ENCODE data around the gene KLRC3. TPM values are rescaled to one million over a fixed set of nuclear protein-coding genes. Genes with fewer than 3 reads are reported as not detected.

Gene KLRC3
- not detected in 2 replicates for total RNA-seq

DNA sequence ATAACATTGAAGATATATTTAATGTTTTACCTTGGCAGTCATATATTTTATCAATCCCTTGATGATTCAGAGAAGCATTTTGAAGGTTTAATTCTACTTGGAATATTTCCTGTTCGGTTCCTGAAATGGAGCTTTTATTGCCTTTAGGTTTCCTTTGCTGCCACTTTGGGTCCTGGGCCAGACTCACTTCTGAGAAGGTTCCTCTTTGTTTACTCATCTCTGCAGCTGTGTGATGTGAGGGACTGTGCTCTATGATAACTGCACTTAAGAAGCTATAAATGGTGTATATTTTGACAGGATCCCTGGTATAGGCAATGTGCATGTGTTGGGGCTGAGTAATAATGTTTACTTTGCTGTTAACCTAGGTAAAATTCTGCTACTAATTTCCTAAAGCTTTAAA lies at the start of gene KLRC3:
KLRC3 (minus strand) TSS at position 262 of the 400 bp plus-strand sequence; CDS start at position 217, 45 bp downstream.

DNA sequence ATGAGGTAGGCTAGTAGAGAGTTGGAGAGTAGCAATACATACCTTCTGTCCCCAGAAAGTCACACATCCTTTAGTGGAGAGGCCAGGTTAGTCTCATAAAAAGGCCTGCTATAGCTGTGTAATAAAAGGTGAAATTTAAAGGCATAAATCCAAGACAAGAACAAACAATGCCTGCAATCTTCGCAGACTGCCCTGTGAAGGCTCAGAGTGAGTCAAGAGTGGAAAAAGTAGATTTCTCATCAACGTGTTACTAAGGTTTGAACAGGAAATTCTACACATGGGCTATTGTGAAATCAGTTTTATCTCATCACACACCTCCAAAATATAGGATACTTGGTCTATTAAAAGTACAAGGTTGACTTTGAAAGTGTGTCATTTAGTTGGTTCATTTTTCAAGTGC lies 32.8 kb upstream of the KLRC3 start, which contains the start of gene KLRC1:
KLRC1 (minus strand) TSS at position 222 of the 400 bp plus-strand sequence. CDS start 2,221 bp downstream, outside the sequence.

DNA sequence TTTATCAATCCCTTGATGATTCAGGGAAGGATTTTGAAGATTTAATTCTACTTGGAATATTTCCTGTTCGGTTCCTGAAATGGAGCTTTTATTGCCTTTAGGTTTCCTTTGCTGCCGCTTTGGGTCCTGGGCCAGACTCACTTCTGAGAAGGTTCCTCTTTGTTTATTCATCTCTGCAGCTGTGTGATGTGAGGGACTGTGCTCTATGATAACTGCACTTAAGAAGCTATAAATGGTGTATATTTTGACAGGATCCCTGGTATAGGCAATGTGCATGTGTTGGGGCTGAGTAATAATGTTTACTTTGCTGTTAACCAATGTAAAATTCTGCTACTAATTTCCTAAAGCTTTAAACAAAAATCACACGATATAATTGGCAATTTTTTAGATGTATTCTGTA lies 15.4 kb upstream of the KLRC3 start, which contains the start of gene KLRC2:
KLRC2 (minus strand) TSS at position 195 of the 400 bp plus-strand sequence; CDS start at position 171, 24 bp downstream.

DNA sequence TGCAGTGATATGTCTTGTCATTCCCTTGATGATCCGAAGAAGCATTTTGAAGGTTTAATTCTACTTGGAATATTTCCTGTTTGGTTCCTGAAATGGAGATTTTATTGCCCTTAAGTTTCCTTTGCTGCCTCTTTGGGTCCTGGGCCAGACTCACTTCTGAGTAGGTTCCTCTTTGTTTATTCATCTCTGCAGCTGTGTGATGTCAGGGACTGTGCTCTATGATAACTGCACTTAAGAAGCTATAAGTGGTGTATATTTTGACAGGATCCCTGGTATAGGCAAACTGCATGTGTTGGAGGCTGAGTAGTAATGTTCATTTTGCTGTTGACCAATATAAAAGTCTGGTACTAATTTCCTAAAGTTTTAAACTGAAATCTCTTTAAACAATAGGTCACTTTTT lies 11.0 kb downstream of the KLRC3 start, which contains the start of gene KLRC4:
KLRC4 (minus strand) TSS at position 366 of the 400 bp plus-strand sequence; CDS start at position 184, 182 bp downstream.

DNA sequence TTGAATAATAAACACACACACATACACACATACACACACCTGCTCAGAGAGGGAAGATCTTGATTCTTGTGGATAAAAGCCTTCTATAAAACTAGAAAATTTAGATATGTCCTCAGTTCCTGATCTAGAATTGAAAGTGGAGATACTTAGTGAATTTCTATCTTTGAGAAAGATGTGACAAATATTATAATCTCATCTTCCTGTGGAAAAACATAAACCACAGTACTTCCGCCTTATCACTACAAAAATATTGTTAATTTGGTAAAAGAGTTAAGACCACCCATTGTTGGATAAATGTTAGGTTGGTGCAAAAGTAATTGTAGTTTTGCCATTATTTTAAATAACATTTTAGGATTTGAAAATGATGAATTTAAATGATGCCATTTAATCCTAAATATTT lies 30.5 kb downstream of the KLRC3 start, which contains the start of gene KLRK1:
KLRK1 (minus strand) TSS at position 138 of the 400 bp plus-strand sequence. CDS start 1,231 bp downstream, outside the sequence.

Other genes with a start within 250 kb of the KLRC3 start
- under 0.01 TPM in 2 replicates for gene OLR1, start 248.5 kb downstream of the KLRC3 start, total RNA-seq
- not detected in 2 replicates for gene TMEM52B, start 241.6 kb downstream of the KLRC3 start, total RNA-seq
- 31.8 and 37.7 TPM in 2 replicates for gene GABARAPL1, start 207.7 kb downstream of the KLRC3 start, total RNA-seq
- gene KLRD1, start 112.7 kb downstream of the KLRC3 start, total RNA-seq = under 0.01 and 0.50 TPM in 2 replicates
- 0.07 TPM in 1 of 2 replicates, not detected in the other for gene KLRK1, start 30.6 kb downstream of the KLRC3 start, total RNA-seq
- not detected in 2 replicates for gene KLRC4, start 10.8 kb downstream of the KLRC3 start, total RNA-seq
- 0.14 TPM in 1 of 2 replicates, not detected in the other for gene KLRC2, start 15.4 kb upstream of the KLRC3 start, total RNA-seq
- not detected in 2 replicates for gene KLRC1, start 32.8 kb upstream of the KLRC3 start, total RNA-seq
- gene EIF2S3B, start 85.3 kb upstream of the KLRC3 start, total RNA-seq = 0.68 and 7.4 TPM in 2 replicates
- 14.6 and 17.1 TPM in 2 replicates for gene MAGOHB, start 193.0 kb upstream of the KLRC3 start, total RNA-seq